Measurements from ENCODE around the gene BBLN.
A peak's percentile ranks its signal among the peaks of the same experiment; 100 is the strongest.

The BBLN gene

DNA sequence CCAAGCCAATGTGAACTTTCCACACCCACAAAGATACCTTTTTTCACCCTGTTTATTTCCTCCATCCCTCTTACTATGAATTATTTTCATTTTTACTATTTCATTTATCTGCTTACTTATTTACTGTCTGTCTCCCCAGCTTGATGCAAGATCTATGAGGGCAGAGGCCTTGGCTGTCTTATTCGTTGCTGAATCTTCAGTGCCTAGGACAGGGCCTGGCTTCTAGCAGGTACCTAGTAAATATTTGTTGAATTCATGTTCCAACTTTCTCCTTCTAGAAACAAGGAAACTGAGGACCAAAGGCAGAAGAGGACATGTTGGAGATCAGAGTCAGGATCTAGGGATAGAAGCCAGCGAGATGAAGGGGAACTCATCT lies 42.6 kb downstream of the BBLN start:
- H3K27ac Mint-ChIP-seq (ENCODE audit: low read depth), result no peak overlapping the region
- peak overlapping the region; percentile 62 for H3K4me3 Mint-ChIP-seq
- H3K27me3 Mint-ChIP-seq, result peaks cover 26% of the 10 kb centered on the region
- no peak for DNase-seq (ENCODE audit: low spot score in 2 of 2)
- no peak for ATAC-seq (replicated peaks; ENCODE audit: extremely low read depth, poor library complexity, severe bottlenecking)
- no peaks in the 10 kb centered on the region for H3K36me3 Mint-ChIP-seq (ENCODE audit: insufficient read depth)
- H3K9me3 Mint-ChIP-seq, result no peaks in the 10 kb centered on the region
- H3K4me1 Mint-ChIP-seq, result peaks cover 9% of the 10 kb centered on the region

DNA sequence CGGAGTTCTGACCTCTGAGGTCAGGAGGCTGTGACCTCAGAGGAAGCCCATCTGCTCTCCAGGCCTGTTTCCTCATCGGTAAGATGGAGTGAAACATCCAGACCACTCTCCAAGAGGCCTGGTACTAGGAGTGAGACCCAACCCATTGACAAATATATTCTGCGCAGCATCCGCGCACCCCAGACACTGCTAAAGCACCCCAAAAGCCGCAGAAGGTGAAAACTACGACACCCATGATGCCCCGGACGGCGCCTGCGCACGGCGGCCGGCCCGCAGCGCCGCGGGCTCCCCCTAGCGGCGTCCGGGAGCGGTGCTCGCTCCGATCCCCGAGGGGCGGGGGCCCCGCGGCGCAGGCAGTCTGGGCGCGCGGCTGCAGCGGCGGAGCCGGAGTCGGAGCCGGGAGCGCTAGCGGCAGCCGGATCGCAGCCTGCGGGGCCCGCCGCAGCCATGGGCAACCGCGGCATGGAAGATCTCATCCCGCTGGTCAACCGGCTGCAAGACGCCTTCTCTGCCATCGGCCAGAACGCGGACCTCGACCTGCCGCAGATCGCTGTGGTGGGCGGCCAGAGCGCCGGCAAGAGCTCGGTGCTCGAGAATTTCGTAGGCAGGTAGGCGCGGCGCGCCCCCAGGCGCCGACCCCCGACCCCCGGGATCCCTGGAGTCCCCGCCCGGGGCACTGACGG lies 43.1 kb downstream of the BBLN start, which contains the start of gene DNM1:
DNM1 (plus strand) TSS at position 356 of the 683 bp plus-strand sequence; CDS start at position 448, 92 bp downstream.
- peak; percentile 60 to 62 for DNase-seq (ENCODE audit: low spot score in 2 of 2)
- Mint-ChIP-seq H3K27ac (ENCODE audit: low read depth) (no peak within 1 kb of the TSS), H3K9me3 (no peaks in the 10 kb centered on the region), H3K27me3 (peaks cover 28% of the 10 kb centered on the region), H3K36me3 (ENCODE audit: insufficient read depth) (no peaks in the 10 kb centered on the region), H3K4me3 (peak within 1 kb of the TSS; percentile 62), H3K4me1 (peaks cover 9% of the 10 kb centered on the region)
- peak; percentile 85 for ATAC-seq (replicated peaks; ENCODE audit: extremely low read depth, poor library complexity, severe bottlenecking)

DNA sequence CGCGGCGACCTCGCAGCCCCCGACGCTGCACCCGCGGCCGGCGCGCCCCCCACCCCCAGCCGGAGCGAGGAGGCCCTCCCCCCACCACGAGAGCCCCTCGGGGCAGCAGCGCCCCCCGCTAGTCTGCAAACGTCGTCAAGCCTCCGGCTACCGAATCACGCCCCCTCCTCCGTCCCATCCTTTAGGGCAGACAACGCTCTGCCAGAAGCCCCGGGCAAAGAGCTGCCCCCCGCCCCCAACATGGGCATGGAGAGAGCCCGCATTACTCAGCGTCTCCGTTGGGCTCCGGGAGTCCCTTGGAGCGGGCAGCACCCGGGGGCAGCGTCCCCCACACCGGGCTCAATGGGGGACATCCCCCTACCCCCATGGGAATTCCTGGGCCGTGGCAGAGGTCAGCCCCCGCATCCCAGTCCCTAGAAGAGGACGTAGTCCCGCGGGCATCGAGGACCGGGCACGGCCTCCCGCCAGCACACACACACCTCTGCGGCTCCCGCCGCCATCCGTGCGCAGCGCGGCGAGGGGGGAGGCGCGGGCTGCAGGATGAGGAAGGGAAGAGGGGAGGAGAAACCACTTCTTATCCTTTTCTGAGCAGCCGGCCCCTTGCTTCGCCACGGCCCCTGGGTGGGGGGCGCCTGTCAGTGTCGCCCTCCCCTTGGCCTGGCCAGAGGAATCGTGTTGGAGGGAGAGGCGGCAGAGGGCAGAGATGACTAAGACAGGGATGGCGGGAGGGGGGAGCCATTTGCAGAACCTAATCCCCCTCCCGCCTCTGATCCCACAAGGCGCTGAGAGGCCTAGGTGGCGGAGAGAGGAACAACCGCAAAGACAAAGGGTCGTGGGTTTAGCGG lies 43.9 kb downstream of the BBLN start:
- Mint-ChIP-seq H3K27me3 (peaks cover 35% of the 10 kb centered on the region), H3K27ac (ENCODE audit: low read depth) (no peak overlapping the region), H3K4me1 (peaks cover 9% of the 10 kb centered on the region), H3K4me3 (peak overlapping the region; percentile 61), H3K36me3 (ENCODE audit: insufficient read depth) (no peaks in the 10 kb centered on the region), H3K9me3 (no peaks in the 10 kb centered on the region)
- ATAC-seq (replicated peaks; ENCODE audit: extremely low read depth, poor library complexity, severe bottlenecking) (peak; percentile 30), DNase-seq (ENCODE audit: low spot score in 2 of 2) (no peak)

DNA sequence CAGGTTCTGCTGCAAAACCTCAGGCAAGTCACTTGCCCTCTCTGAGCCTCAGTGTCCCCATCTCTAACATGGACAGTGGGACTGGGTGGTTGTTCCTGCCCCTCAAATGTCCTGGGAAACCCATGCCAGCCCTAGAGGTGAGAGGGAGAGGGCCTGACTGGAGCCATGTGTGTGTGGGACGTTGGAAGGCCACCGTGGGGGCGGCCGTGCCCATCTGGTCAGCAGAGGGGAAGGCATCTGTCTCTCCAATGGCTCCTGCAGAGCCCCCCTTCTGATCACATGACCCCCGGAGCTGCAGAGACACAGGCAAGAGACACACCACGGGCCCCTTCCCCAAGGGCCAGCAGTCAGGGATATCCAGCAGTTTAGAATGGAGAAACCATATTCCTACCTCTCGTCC lies 44.8 kb downstream of the BBLN start:
- DNase-seq (ENCODE audit: low spot score in 2 of 2) (no peak), ATAC-seq (replicated peaks; ENCODE audit: extremely low read depth, poor library complexity, severe bottlenecking) (no peak)
- H3K27me3 Mint-ChIP-seq, result peaks cover 36% of the 10 kb centered on the region
- no peaks in the 10 kb centered on the region for H3K9me3 Mint-ChIP-seq
- H3K4me3 Mint-ChIP-seq, result peak overlapping the region; percentile 61
- no peaks in the 10 kb centered on the region for H3K36me3 Mint-ChIP-seq (ENCODE audit: insufficient read depth)
- H3K4me1 Mint-ChIP-seq, result peaks cover 9% of the 10 kb centered on the region
- H3K27ac Mint-ChIP-seq (ENCODE audit: low read depth), result no peak overlapping the region

DNA sequence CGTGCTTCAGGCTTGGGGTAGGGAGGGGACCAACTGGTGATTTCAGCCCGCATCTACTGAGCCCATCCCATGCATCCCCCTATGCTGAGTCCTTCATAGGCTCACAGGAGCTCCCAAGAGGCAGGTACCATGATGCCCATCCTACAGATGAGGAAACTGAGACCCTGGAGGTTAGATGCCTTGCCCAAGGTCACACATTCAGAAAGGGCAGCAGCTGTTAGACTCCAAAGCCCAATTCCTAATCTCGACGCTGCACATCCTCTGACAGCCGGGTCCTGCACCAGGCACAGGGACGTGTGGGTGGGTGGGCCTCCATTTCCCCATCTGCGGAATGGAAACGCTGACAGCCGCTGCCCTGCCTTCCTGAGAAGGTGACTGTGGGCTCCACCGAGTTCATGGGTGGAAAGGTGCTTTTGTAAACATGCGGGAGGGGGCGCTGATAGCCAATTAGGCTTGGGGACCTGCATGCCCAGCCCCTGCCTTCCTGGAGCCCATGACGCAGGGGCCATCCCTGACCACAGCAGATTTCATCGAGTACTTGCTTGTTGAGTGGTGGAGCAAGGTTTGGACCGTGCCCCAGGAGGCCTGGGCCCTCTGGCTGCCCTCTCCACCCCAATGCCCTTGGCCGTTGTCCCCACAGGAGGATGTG lies 45.4 kb downstream of the BBLN start:
- Mint-ChIP-seq H3K27ac (ENCODE audit: low read depth) (no peak overlapping the region), H3K36me3 (ENCODE audit: insufficient read depth) (no peaks in the 10 kb centered on the region), H3K9me3 (no peaks in the 10 kb centered on the region), H3K27me3 (peaks cover 36% of the 10 kb centered on the region), H3K4me3 (peak overlapping the region; percentile 61), H3K4me1 (peaks cover 9% of the 10 kb centered on the region)
- DNase-seq (ENCODE audit: low spot score in 2 of 2), result no peak
- ATAC-seq (replicated peaks; ENCODE audit: extremely low read depth, poor library complexity, severe bottlenecking), result no peak

DNA sequence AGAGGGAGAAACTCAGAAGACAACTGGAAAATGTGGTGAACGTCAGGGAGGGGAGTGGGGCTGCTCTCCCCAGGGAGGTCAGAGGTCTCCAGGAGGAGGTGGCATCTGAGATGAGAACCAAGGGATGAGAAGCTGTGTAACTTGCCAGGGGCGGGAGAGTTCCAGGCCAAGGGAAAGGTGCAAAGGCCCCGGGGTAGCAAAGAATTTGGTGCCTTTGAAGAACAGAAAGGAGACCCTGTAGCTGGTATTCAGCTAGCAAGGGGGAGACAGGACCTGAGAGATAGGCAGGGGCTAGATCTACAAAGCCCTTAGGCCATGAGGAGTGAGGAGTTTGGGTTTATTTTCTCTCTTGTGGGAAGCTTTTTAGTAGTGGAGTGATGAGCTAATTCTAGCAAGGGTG lies 46.4 kb downstream of the BBLN start:
- H3K36me3 Mint-ChIP-seq (ENCODE audit: insufficient read depth), result no peaks in the 10 kb centered on the region
- H3K4me1 Mint-ChIP-seq, result peaks cover 9% of the 10 kb centered on the region
- H3K9me3 Mint-ChIP-seq, result no peaks in the 10 kb centered on the region
- H3K27me3 Mint-ChIP-seq, result peaks cover 40% of the 10 kb centered on the region
- no peak for DNase-seq (ENCODE audit: low spot score in 2 of 2)
- H3K4me3 Mint-ChIP-seq, result no peak overlapping the region
- ATAC-seq (replicated peaks; ENCODE audit: extremely low read depth, poor library complexity, severe bottlenecking), result no peak
- no peak overlapping the region for H3K27ac Mint-ChIP-seq (ENCODE audit: low read depth)

DNA sequence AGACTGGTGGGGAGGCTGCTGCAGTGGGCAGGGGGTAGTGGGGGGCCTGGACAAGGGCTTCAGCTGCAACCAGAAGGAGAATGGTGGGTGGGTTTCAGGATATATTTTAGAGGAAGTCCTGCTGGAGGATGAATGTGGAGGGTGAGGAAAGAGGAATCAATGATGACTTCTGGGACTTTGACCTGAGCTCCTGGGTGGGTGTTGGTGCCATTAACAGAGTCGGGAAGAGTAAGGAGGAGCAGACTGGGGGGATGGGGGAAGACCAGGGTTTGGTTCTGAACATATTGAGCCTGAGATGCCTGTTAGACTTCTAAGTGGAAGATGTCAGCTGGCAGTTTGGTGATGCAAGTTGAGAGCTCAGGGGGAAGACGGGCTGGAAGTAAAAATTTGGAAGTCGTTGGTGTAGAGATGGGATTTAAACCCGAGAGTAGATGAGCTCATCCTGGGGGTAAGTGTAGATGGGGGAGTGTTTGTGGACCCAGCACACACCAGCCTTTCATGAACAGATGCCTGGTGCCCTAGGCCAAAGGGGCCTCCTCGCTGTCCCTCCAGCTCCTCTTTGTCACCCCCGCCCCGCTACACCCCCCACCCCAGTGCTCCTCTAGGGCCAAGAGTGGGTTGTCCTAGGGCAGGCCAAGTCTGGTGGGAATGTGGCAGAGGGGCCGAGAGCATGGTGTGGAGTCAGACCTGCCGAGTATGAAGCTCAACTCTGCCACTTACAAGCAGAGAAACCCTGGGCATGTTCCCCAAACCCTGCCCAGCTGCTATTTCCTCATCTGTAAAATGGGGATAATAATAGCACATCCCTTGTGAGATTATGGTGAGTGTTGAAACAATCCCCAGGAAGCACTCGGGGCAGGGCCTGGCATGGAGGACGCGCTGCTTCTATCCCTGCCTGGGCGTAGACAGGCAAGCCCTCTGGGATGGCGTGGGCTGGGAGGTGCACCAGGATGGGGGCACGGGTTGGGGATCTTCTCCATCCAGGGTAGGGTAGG lies 47.1 kb downstream of the BBLN start:
- DNase-seq (ENCODE audit: low spot score in 2 of 2) (no peak), ATAC-seq (replicated peaks; ENCODE audit: extremely low read depth, poor library complexity, severe bottlenecking) (no peak)
- Mint-ChIP-seq H3K27ac (ENCODE audit: low read depth) (no peak overlapping the region), H3K36me3 (ENCODE audit: insufficient read depth) (no peaks in the 10 kb centered on the region), H3K4me1 (peaks cover 9% of the 10 kb centered on the region), H3K4me3 (no peak overlapping the region), H3K9me3 (no peaks in the 10 kb centered on the region), H3K27me3 (peaks cover 48% of the 10 kb centered on the region)

DNA sequence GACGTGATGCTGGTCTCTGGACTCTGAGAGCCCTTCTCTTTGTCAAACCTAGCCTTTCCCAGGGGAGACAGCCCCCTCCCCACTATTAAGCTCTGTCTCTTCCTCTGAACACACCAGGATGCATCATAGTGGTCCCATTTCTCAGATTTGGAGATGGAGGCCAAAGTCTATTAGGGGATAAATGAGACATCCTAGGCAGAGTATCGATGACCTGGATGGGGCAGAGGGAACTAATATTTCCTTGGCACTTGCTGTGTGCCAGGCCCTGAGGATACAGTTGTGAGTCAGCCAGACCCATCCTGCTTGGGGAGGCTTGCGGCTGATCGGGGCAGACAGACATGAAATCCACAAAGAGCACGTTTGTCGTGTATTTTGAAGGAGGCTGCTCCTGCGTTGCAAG lies 48.3 kb downstream of the BBLN start:
- no peaks in the 10 kb centered on the region for H3K36me3 Mint-ChIP-seq (ENCODE audit: insufficient read depth)
- H3K9me3 Mint-ChIP-seq, result no peaks in the 10 kb centered on the region
- no peak overlapping the region for H3K4me3 Mint-ChIP-seq
- peaks cover 9% of the 10 kb centered on the region for H3K4me1 Mint-ChIP-seq
- no peak for ATAC-seq (replicated peaks; ENCODE audit: extremely low read depth, poor library complexity, severe bottlenecking)
- H3K27me3 Mint-ChIP-seq, result peaks cover 49% of the 10 kb centered on the region
- H3K27ac Mint-ChIP-seq (ENCODE audit: low read depth), result no peak overlapping the region
- DNase-seq (ENCODE audit: low spot score in 2 of 2), result no peak

DNA sequence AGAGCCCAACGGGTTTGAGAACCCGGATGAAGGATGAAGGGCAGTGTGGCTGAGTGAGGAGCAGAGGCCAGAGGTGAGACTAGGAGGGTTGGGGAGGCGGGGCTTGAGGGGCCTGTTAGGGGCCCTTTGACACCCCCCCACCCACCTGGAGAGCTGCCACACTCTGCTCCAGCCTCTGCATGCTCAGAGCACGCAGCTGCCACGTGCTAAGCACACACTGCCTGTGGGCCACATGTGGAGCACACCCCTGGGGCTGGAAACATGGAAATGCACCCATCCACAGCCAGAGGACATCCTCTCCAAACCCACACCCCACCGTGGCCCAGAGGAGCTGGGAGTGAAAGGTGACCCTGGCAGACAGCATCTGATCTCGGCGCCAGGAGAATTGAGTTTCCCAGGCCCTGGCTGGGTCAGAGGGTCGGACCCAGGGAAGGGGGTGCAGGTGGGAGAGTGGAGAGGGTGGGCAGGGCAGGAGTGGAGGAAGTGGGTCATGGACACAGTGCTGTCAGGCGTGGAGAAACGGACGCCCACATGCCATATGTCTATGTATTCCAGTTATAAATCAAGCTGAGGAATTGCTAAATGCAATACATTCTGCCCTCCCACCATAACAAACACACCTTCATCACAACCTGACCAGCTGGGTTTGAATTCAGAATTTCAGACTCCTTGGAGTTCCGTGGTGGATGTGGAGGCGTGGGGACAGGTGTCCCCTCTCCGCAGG lies 49.0 kb downstream of the BBLN start:
- no peaks in the 10 kb centered on the region for H3K36me3 Mint-ChIP-seq (ENCODE audit: insufficient read depth)
- no peaks in the 10 kb centered on the region for H3K9me3 Mint-ChIP-seq
- peaks cover 53% of the 10 kb centered on the region for H3K27me3 Mint-ChIP-seq
- ATAC-seq (replicated peaks; ENCODE audit: extremely low read depth, poor library complexity, severe bottlenecking), result no peak
- DNase-seq (ENCODE audit: low spot score in 2 of 2), result no peak
- H3K4me1 Mint-ChIP-seq, result peaks cover 4% of the 10 kb centered on the region
- H3K4me3 Mint-ChIP-seq, result no peak overlapping the region
- no peak overlapping the region for H3K27ac Mint-ChIP-seq (ENCODE audit: low read depth)

DNA sequence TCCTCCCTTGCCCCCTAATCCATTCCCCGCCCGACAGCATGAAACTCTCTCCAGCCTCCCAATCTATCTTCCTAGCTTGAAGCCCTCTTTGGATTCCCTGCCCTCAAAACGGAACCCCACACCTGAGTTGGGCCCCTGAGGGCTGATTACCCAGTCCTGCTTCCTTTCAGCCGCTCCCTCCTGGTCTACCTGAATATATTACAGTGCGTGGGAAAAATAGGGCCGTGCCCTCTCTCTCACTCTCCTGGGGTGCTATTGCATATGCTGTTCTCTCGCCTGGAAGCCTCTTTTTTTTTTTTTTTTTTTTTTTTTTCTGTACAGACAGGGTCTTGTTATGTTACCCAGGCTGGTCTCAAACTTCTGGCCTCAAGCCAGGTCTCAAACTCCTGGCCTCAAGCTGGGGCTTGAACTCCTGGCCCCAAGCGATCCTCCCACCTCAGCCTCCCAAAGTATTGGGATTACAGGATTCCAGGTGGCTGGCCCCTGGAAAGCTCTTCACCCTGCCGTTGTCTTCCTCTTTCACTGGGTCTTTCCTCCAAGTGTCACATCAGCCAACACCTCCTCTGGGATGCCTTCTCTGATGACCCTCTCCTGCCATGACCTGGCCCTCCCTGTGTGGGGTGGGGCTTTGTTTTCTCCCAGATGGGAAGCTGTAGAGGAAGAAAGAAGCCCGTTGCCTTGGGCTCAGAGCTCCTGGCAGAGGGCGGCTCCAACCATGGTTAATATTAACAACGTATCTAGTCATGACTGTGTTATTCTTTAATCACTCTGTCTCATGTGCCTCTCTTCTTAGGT lies 51.3 kb downstream of the BBLN start:
- Mint-ChIP-seq H3K36me3 (ENCODE audit: insufficient read depth) (no peaks in the 10 kb centered on the region), H3K27ac (ENCODE audit: low read depth) (no peak overlapping the region), H3K4me1 (no peaks in the 10 kb centered on the region), H3K4me3 (no peak overlapping the region), H3K9me3 (no peaks in the 10 kb centered on the region), H3K27me3 (peaks cover 42% of the 10 kb centered on the region)
- ATAC-seq (replicated peaks; ENCODE audit: extremely low read depth, poor library complexity, severe bottlenecking), result no peak
- DNase-seq (ENCODE audit: low spot score in 2 of 2), result no peak

DNA sequence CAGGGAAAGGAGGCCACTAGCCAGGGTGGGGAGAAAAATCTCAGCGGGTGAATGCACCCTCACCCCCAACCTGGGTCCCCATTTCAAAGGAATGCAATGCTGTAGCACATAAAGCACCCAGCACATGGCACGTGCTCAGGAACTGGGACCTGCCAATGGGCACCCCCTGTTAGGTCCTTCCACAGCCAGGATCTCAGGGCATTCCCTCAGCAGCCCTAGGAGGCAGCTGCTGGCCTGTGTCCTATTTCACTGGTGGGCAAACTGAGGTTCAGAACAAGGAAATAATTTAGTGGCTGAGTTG lies 51.9 kb downstream of the BBLN start:
- no peak for ATAC-seq (replicated peaks; ENCODE audit: extremely low read depth, poor library complexity, severe bottlenecking)
- Mint-ChIP-seq H3K27me3 (peaks cover 37% of the 10 kb centered on the region), H3K9me3 (no peaks in the 10 kb centered on the region), H3K4me3 (no peak overlapping the region), H3K36me3 (ENCODE audit: insufficient read depth) (no peaks in the 10 kb centered on the region), H3K27ac (ENCODE audit: low read depth) (no peak overlapping the region), H3K4me1 (no peaks in the 10 kb centered on the region)
- no peak for DNase-seq (ENCODE audit: low spot score in 2 of 2)

All from central memory CD8-positive, alpha-beta T cell (primary cell).